HEK293T (cell line): ENCODE results near the gene P2RY14.

Source experiments
- FOXA1 ChIP-seq: fragments of 450-650 bp; IDR thresholded peaks from 2 replicates; pipeline ENCODE4 v1.6.1; 2016; ENCODE audit warnings: mild to moderate bottlenecking
- FOXK2 ChIP-seq: fragments of 450-650 bp; IDR thresholded peaks from 2 replicates; pipeline ENCODE4 v1.6.1; 2016; ENCODE audit warnings: mild to moderate bottlenecking
- FOXM1 ChIP-seq: fragments of 450-650 bp; IDR thresholded peaks from 2 replicates; pipeline ENCODE4 v1.6.1; 2017; ENCODE audit warnings: mild to moderate bottlenecking, borderline replicate concordance
- HDGF ChIP-seq: fragments of 450-650 bp; IDR thresholded peaks from 2 replicates; pipeline ENCODE4 v1.6.1; 2017; ENCODE audit warnings: antibody characterized with exemption, borderline replicate concordance
- SP1 ChIP-seq: fragments of 450-650 bp; IDR thresholded peaks from 2 replicates; pipeline ENCODE4 v1.6.1; 2017

DNA sequence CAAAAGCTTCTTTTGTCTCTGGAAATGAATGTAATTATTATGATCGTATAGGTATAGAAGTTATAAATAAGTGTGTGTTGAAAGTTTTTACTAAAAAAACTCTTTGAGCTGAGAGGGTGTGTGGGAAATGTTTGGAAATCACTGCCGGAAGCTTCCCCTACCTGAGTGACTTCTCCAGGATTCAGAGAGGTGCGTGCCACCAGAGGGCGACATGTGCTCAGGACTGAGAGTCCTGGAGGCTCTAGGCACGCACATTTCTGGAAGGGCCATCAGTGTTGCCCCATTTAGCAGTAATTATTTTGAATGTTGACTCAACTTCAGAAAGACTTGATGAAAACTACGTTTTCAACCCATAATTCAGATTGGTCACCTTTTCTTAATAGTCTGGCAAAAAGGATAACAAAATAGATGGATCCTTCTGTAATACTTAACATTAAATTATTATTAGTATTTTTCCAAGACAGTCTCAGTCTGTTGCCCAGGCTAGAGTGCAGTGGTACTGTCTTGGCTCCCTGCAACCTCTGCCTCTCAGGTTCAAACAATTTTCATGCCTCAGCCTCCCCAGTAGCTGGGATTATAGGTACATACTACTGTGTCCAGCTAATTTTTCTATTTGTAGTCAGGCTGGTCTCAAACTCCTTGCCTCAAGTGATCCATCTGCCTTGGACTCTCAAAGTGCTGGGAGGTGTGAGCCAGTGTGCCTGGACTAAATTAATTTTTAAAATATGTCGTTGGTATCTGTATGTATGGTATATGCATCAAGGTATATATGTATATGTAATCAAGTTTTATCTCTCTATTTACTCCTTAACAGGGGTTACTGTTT is 109.9 kb downstream of the P2RY14 start:
- TF ChIP-seq SP1 (no peak), FOXA1 (no peak), FOXK2 (no peak), FOXM1 (no peak), HDGF (no peak)
